Activated CD4-positive, alpha-beta T cell treated with anti-CD3 and anti-CD28 coated beads, Interleukin-2, amount 50 U/mL, for 16 hours (primary cell): Measurements from ENCODE around the gene PLCH2.

Experiments
- DNase-seq: peaks from one replicate; pipeline ENCODE4 v3.0.0-alpha.2; 2020

PLCH2 gene

GRCh38 chr1:2501041-2501819, 25.1 kb downstream of the PLCH2 start:
- no peak for DNase-seq

- no peak for DNase-seq
Measured at GRCh38 chr1:2501820-2502119, 25.7 kb downstream of the PLCH2 start.

GRCh38 chr1:2502210-2502609, 26.1 kb downstream of the PLCH2 start:
- no peak for DNase-seq

DNA sequence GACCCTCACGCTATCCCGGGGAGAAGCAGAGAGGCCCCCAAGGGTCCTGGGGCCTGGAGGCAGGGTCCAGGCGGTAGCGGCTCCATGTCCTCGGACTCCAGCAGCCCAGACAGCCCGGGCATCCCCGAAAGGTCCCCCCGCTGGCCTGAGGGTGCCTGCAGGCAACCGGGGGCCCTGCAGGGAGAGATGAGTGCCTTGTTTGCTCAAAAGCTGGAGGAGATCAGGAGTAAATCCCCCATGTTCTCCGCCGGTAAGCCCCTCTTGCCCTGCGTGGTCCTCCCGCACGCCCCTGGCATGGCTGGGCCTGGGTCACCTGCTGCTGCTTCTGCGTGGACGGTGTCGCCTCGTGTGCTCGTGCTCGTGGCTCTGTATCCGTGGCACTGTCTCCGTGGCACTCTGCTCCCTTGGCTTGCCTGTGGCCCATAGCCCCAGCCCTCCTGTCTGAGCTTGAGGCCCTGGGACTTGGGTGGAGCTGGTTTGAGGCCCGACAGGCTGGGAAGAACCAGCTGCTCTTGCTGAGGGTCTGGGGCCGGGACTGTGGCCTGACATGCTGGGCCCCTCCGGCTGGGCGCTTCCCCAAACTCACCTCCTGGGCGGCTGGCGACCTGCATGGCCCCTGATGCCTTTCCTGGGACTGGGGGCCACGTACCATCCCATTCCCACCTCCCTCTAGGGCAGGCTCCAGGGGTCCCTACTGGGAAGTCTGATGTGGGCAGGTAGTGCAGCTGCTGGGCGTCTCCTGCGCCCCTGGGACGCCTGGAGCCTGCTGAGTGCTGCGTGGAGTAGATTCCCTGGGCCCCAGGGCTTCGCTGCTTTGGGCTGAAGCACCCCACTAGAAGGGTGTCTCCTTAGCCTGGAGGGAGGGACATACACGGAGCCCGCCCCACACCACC, 26.8 kb downstream of the PLCH2 start:
- no peak for DNase-seq

- DNase-seq, result no peak
Measured at GRCh38 chr1:2503554-2504224, 27.6 kb downstream of the PLCH2 start.

GRCh38 chr1:2504225-2504948, 28.3 kb downstream of the PLCH2 start:
- no peak for DNase-seq

DNA sequence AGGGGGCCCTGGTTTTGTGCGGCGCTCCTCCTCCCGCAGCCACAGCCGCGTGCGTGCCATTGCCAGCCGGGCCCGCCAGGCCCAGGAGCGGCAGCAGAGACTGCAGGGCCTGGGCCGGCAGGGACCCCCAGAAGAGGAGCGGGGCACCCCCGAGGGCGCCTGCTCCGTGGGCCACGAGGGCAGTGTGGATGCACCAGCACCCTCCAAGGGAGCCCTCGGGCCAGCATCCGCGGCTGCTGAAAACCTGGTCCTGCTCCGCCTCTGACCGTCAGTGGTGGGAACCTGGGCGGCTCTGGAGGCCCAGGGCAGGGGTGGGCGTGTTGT, 28.8 kb downstream of the PLCH2 start:
- DNase-seq, result no peak

DNA sequence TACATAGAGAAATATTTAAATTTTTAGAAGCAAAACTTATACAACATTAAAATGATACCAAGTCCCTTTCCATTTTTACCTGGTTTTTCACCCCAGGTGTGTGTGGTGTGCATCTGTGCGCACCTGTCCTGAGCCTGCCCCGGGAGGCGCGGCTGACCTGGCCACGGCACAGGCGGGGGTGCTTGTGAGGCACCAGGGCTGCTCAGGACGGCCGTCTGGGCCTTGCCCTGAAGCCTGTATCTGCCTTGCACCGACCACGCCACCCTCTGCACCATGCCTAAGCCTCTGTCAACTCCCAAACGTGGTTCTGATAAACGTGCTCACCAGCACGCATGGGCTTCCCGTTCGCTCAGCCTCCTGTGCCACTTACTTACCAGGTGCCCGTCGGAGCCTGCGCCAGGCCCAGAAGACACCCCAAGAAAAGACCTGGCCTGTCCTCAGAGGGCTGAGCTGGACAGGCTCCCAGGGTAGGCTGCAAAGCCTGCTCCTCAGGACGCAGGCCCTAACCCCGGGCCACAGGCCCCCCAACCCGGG, 29.4 kb downstream of the PLCH2 start:
- no peak for DNase-seq

- DNase-seq, result no peak
Measured at GRCh38 chr1:2506007-2506860, 30.1 kb downstream of the PLCH2 start.

GRCh38 chr1:2506901-2507565, 30.9 kb downstream of the PLCH2 start:
- DNase-seq, result no peak

DNA sequence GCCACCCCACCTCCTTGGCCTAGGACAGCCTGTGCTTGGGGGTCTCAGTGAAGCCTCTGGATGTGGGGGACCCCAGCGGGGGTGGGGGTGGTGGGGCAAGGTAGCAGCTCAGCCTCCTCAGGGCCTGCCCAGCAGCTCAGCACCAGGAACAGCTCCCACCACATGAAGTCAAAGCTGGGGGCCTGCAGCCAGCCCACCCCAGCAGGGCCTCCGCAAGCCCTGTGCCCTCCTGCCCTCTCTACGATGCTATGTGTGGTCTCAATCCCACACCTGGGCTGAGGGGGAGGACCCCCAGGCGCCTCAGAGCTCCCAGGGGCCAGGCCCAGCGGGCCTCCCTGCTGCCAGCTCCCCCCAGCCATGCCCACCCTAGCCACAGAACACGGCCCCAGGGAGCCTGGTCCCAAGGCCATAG, 31.7 kb downstream of the PLCH2 start:
- no peak for DNase-seq

DNA sequence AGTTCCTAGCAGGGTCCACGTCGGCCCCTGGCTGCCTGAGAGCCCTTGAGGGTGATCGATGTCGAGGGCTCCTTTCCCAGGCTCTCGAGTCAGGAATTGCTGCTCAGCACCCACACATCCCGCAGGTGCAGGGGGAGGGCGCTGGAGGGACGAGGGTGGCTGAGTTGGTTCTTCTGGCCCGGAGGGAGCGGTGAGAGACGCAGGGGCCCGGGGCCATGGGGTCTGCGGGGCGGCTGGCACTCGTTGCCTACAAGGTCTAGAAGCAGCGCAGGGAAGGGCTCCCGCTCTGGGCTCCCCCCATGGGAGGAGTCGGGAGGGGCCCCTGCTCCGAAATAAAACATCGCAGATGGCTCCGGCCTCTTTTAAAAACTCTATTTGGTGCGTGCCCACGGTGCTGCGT, 32.1 kb downstream of the PLCH2 start:
- DNase-seq, result no peak

DNA sequence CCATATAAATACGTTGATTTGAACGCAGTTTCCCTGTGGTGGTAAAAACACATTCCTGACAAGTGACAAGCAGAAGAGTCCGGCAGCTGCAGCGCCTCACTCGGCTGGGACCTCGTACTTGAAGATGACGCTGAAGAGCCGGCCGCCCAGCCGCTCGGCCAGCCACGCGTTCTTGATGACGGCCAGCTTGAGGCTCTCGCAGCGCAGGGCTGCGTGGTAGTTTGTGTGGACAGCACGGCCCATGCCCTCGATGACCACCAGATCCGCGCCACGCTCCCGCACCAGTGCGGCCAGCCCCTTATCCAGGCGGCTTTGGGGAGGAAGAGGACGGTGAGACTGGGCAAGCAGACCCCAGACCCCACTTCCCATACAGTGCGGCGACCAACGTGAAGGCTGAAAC, 32.7 kb downstream of the PLCH2 start:
- DNase-seq, result no peak

GRCh38 chr1:2509589-2509988, 33.5 kb downstream of the PLCH2 start:
- DNase-seq, result no peak

DNA sequence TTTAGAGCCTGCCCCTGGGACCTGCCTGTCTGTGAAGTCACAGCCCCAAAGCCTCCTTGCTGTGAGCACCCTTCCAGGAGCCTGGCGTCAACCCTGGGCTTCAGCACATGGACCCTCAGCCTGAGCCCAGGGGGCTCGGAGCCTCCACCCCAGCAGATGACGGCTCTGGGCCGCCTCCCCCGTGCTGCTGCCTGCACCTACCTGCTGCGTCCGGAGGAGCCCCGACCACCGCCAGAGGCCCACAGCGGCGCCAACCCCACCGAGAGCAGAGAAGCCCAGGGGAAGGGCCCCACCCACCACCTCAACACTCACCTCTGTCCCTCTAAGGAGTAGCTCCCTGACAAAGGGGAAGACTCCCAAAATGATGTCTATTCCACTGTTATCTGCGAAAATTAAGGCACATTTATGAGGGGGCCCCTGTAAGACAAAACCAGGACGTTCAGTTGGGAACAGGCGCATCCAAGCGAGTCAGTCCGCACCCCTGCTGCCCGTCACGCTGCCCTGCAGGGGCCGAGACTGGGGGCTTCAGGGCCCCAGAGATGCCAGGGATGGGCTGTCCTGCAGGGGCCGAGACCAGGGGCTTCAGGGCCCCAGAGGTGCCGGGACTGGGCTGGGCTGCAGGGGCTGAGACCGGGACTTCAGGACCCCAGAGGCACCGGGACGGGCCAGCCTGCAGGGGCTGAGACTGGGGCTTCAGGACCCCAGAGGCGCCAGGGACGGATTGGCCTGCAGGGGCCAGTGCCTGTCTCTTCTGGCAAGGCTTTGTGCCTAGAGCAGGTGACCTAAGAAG, 34.5 kb downstream of the PLCH2 start:
- no peak for DNase-seq

DNA sequence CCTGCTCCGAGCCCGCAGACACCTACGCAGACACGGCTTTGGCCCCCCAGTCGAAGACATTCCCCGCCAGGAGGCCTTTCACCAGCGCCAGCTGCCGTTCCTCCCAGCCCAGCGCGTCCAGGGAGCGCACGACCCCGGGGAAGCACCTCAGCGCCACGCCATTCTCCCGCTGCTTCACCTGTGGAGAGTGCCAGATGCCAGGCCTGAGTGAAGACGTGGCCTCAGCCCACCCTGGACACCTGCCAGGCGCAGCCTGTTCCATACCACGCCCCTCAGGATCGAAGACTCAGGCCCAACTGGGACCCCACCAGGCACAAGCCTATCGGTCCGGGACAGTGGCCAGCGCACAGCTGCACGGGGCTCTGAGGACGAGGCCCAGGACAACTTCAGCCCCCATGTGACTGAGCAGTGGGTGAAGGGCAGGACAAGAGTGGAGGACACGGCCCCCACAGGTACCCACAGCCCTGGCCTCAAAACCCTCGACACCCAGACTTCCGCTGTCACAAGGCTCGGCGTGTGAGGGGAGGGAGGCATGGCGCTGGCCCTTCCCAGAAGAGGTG, 36.9 kb downstream of the PLCH2 start:
- no peak for DNase-seq

- DNase-seq, result no peak
Measured at GRCh38 chr1:2513939-2514652, 38.0 kb downstream of the PLCH2 start.

GRCh38 chr1:2514863-2515762, 39.0 kb downstream of the PLCH2 start:
- DNase-seq, result no peak

DNA sequence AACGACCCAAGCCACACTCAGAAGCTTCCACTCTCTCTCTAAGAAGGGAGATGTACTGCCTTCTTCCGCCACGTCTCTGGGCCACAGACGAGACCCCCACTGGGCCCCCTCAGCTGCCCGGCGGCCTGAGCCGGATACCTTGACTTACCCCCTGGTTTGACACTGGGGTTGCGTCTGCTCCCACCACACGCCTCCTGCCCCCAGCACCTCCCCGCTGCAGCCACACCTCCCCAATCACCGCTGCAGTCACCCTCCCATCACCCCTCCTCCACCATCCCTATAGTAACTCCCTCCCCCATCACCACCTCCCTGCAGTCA, 39.6 kb downstream of the PLCH2 start:
- no peak for DNase-seq
